Measurements from ENCODE around the gene RBM3.

RBM3 gene

DNA sequence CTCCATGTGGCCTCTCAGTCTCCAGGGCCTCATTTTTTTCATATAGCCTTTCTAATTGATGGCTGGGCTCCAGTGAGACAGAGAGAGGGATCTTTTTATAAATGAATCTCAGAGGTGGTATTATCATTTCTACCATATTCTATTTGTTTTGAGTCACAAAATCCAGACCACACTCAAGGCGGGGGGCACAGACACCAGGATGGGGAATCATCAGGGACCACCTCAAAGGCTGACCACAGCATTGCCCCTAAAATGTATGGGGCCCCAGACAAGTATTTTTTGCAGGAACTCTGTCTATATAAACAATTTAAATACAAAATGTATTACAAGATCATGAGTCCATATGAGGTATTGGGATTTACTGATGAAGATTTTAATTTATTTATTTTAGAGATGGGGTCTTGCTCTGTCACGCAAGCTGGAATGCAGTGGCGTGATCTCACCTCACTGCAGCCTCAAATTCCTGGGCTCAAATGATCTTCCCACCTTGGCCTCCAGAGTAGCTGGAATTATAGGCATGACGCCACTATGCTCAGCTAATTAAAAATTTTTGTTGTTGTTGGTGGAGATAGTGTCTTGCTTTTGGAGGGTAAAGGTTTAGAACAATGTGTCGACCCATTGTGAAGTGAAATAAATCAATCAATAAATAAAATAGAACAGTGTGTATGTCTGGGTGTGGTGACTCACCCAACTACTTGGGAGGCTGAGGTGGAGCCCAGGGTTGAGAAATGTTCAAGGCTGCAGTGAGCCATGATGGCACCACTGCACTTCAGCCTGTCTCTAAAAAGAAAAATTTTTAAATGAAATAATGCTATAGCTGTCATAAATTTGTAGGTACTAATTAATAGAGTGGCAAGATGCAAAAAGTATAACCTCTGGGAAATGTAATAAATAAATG is 52.4 kb downstream of the RBM3 start:
- no peak for DNase-seq
